Measurements from ENCODE around the gene MACROH2A2. TPM values are rescaled to one million over a fixed set of nuclear protein-coding genes. Genes with fewer than 3 reads are reported as not detected.
A peak's percentile ranks its signal among the peaks of the same experiment; 100 is the strongest.
"Not testable (repeated sequence)": the region's sequence is repeated elsewhere in the genome, so short reads cannot be mapped to it uniquely, and the experiment has no call there.

Gene MACROH2A2
- total RNA-seq (2012; rRNA removed): 1.3 and 2.6 TPM in 2 replicates

GRCh38 chr10:70052462-70053217 is at the start of gene MACROH2A2:
MACROH2A2 (plus strand) TSS chr10:70052846; CDS start chr10:70075659, 22,813 bp downstream.
- Histone ChIP-seq H3K27me3 (ENCODE audit: control insufficient read depth, insufficient read depth, low read length) (peaks cover 16% of the 10 kb centered on the region), H3K9me3 (replicated peaks; ENCODE audit: low read length) (no peaks in the 10 kb centered on the region), H3K36me3 (ENCODE audit: insufficient read depth, low read length) (no peaks in the 10 kb centered on the region), H3K4me3 (ENCODE audit: low read length) (peak within 1 kb of the TSS; percentile 82), H3K4me1 (ENCODE audit: control insufficient read depth, insufficient read depth, low read length) (peaks cover 10% of the 10 kb centered on the region), H3K4me2 (ENCODE audit: low read length) (peak within 1 kb of the TSS; percentile 85), H3K9ac (ENCODE audit: low read depth, low read length) (peak within 1 kb of the TSS; percentile 83)

GRCh38 chr10:70007116-70007820 is 45.4 kb upstream of the MACROH2A2 start:
- no peaks in the 10 kb centered on the region for H3K36me3 ChIP-seq (ENCODE audit: insufficient read depth, low read length)
- H3K4me2 ChIP-seq (ENCODE audit: low read length): no peak overlapping the region
- H3K4me3 ChIP-seq (ENCODE audit: low read length): no peak overlapping the region
- no peak overlapping the region for H3K9ac ChIP-seq (ENCODE audit: low read depth, low read length)
- H3K27me3 ChIP-seq (ENCODE audit: control insufficient read depth, insufficient read depth, low read length): peaks cover 62% of the 10 kb centered on the region
- no peaks in the 10 kb centered on the region for H3K9me3 ChIP-seq (replicated peaks; ENCODE audit: low read length)
- H3K4me1 ChIP-seq (ENCODE audit: control insufficient read depth, insufficient read depth, low read length): no peaks in the 10 kb centered on the region

GRCh38 chr10:70031215-70031614 is 21.4 kb upstream of the MACROH2A2 start:
- Histone ChIP-seq H3K4me3 (ENCODE audit: low read length) (no peak overlapping the region), H3K9me3 (replicated peaks; ENCODE audit: low read length) (peaks cover 2% of the 10 kb centered on the region), H3K4me2 (ENCODE audit: low read length) (no peak overlapping the region), H3K27me3 (ENCODE audit: control insufficient read depth, insufficient read depth, low read length) (peaks cover 30% of the 10 kb centered on the region), H3K4me1 (ENCODE audit: control insufficient read depth, insufficient read depth, low read length) (no peaks in the 10 kb centered on the region), H3K9ac (ENCODE audit: low read depth, low read length) (no peak overlapping the region), H3K36me3 (ENCODE audit: insufficient read depth, low read length) (no peaks in the 10 kb centered on the region)

- Histone ChIP-seq H3K36me3 (ENCODE audit: insufficient read depth, low read length) (no peaks in the 10 kb centered on the region), H3K27me3 (ENCODE audit: control insufficient read depth, insufficient read depth, low read length) (peaks cover 33% of the 10 kb centered on the region), H3K9ac (ENCODE audit: low read depth, low read length) (no peak overlapping the region), H3K4me3 (ENCODE audit: low read length) (no peak overlapping the region), H3K4me1 (ENCODE audit: control insufficient read depth, insufficient read depth, low read length) (no peaks in the 10 kb centered on the region), H3K9me3 (replicated peaks; ENCODE audit: low read length) (peaks cover 2% of the 10 kb centered on the region), H3K4me2 (ENCODE audit: low read length) (no peak overlapping the region)
Measured at GRCh38 chr10:70032667-70033289, 19.9 kb upstream of the MACROH2A2 start.

- H3K36me3 ChIP-seq (ENCODE audit: insufficient read depth, low read length): no peaks in the 10 kb centered on the region
- H3K4me3 ChIP-seq (ENCODE audit: low read length): no peak overlapping the region
- H3K4me2 ChIP-seq (ENCODE audit: low read length): no peak overlapping the region
- no peaks in the 10 kb centered on the region for H3K4me1 ChIP-seq (ENCODE audit: control insufficient read depth, insufficient read depth, low read length)
- peaks cover 2% of the 10 kb centered on the region for H3K9me3 ChIP-seq (replicated peaks; ENCODE audit: low read length)
- no peak overlapping the region for H3K9ac ChIP-seq (ENCODE audit: low read depth, low read length)
- H3K27me3 ChIP-seq (ENCODE audit: control insufficient read depth, insufficient read depth, low read length): peaks cover 44% of the 10 kb centered on the region
Measured at GRCh38 chr10:70034232-70034631, 18.4 kb upstream of the MACROH2A2 start.

GRCh38 chr10:70035531-70035930 is 17.1 kb upstream of the MACROH2A2 start:
- peaks cover 48% of the 10 kb centered on the region for H3K27me3 ChIP-seq (ENCODE audit: control insufficient read depth, insufficient read depth, low read length)
- H3K36me3 ChIP-seq (ENCODE audit: insufficient read depth, low read length): no peaks in the 10 kb centered on the region
- peaks cover 2% of the 10 kb centered on the region for H3K9me3 ChIP-seq (replicated peaks; ENCODE audit: low read length)
- H3K4me2 ChIP-seq (ENCODE audit: low read length): no peak overlapping the region
- no peak overlapping the region for H3K4me3 ChIP-seq (ENCODE audit: low read length)
- no peak overlapping the region for H3K9ac ChIP-seq (ENCODE audit: low read depth, low read length)
- no peaks in the 10 kb centered on the region for H3K4me1 ChIP-seq (ENCODE audit: control insufficient read depth, insufficient read depth, low read length)

- Histone ChIP-seq H3K36me3 (ENCODE audit: insufficient read depth, low read length) (no peaks in the 10 kb centered on the region), H3K9ac (ENCODE audit: low read depth, low read length) (no peak overlapping the region), H3K9me3 (replicated peaks; ENCODE audit: low read length) (no peaks in the 10 kb centered on the region), H3K4me1 (ENCODE audit: control insufficient read depth, insufficient read depth, low read length) (no peaks in the 10 kb centered on the region), H3K4me3 (ENCODE audit: low read length) (no peak overlapping the region), H3K4me2 (ENCODE audit: low read length) (no peak overlapping the region), H3K27me3 (ENCODE audit: control insufficient read depth, insufficient read depth, low read length) (peaks cover 58% of the 10 kb centered on the region)
Measured at GRCh38 chr10:70038923-70039322, 13.7 kb upstream of the MACROH2A2 start.

GRCh38 chr10:70041016-70041415 is 11.6 kb upstream of the MACROH2A2 start:
- Histone ChIP-seq H3K27me3 (ENCODE audit: control insufficient read depth, insufficient read depth, low read length) (peaks cover 38% of the 10 kb centered on the region), H3K9me3 (replicated peaks; ENCODE audit: low read length) (no peaks in the 10 kb centered on the region), H3K4me1 (ENCODE audit: control insufficient read depth, insufficient read depth, low read length) (no peaks in the 10 kb centered on the region), H3K4me3 (ENCODE audit: low read length) (no peak overlapping the region), H3K9ac (ENCODE audit: low read depth, low read length) (no peak overlapping the region), H3K4me2 (ENCODE audit: low read length) (no peak overlapping the region), H3K36me3 (ENCODE audit: insufficient read depth, low read length) (no peaks in the 10 kb centered on the region)

- H3K9ac ChIP-seq (ENCODE audit: low read depth, low read length); H3K4me2 ChIP-seq (ENCODE audit: low read length); H3K4me3 ChIP-seq (ENCODE audit: low read length); H3K4me1 ChIP-seq (ENCODE audit: control insufficient read depth, insufficient read depth, low read length); H3K9me3 ChIP-seq (replicated peaks; ENCODE audit: low read length); H3K36me3 ChIP-seq (ENCODE audit: insufficient read depth, low read length): not testable (repeated sequence)
- H3K27me3 ChIP-seq (ENCODE audit: control insufficient read depth, insufficient read depth, low read length): peaks cover 33% of the 10 kb centered on the region
Measured at GRCh38 chr10:70041739-70042138, 10.9 kb upstream of the MACROH2A2 start.

- not testable (repeated sequence) for H3K36me3 ChIP-seq (ENCODE audit: insufficient read depth, low read length); H3K4me3 ChIP-seq (ENCODE audit: low read length); H3K4me1 ChIP-seq (ENCODE audit: control insufficient read depth, insufficient read depth, low read length); H3K9ac ChIP-seq (ENCODE audit: low read depth, low read length); H3K4me2 ChIP-seq (ENCODE audit: low read length); H3K9me3 ChIP-seq (replicated peaks; ENCODE audit: low read length)
- peaks cover 30% of the 10 kb centered on the region for H3K27me3 ChIP-seq (ENCODE audit: control insufficient read depth, insufficient read depth, low read length)
Measured at GRCh38 chr10:70047066-70047465, 5.6 kb upstream of the MACROH2A2 start.

- Histone ChIP-seq H3K4me2 (ENCODE audit: low read length) (no peak overlapping the region), H3K9ac (ENCODE audit: low read depth, low read length) (no peak overlapping the region), H3K27me3 (ENCODE audit: control insufficient read depth, insufficient read depth, low read length) (peaks cover 21% of the 10 kb centered on the region), H3K9me3 (replicated peaks; ENCODE audit: low read length) (no peaks in the 10 kb centered on the region), H3K4me3 (ENCODE audit: low read length) (no peak overlapping the region), H3K36me3 (ENCODE audit: insufficient read depth, low read length) (no peaks in the 10 kb centered on the region), H3K4me1 (ENCODE audit: control insufficient read depth, insufficient read depth, low read length) (peaks cover 7% of the 10 kb centered on the region)
Measured at GRCh38 chr10:70048030-70048723, 4.5 kb upstream of the MACROH2A2 start.

All from skeletal muscle satellite cell (primary cell).